Karpas-422 (cell line): Measurements from ENCODE around the gene PRCD. TPM values are rescaled to one million over a fixed set of nuclear protein-coding genes. Genes with fewer than 3 reads are reported as not detected.
"Not testable (repeated sequence)": the region's sequence is repeated elsewhere in the genome, so short reads cannot be mapped to it uniquely, and the experiment has no call there.

ENCODE experiments used
- DNase-seq: peaks from one replicate; pipeline ENCODE4 v3.0.0-alpha.2; 2015
- H2AFZ ChIP-seq: fragments of 200-600 bp; sonication (generic); 2 replicates; pipeline ENCODE4 v1.6.1; 2014; ENCODE audit warnings: antibody characterized with exemption, low read length, mixed read lengths
- H3K27ac ChIP-seq: fragments of 200-600 bp; sonication (generic); 2 replicates; pipeline ENCODE4 v1.5.1; 2014; ENCODE audit warnings: mild to moderate bottlenecking, low read length, moderate library complexity
- H3K27me3 ChIP-seq: fragments of 200-600 bp; sonication (generic); 2 replicates; pipeline ENCODE4 v1.6.1; 2014; ENCODE audit warnings: low read length, mixed read lengths
- H3K36me3 ChIP-seq: fragments of 200-600 bp; sonication (generic); 2 replicates; pipeline ENCODE4 v1.6.1; 2014; ENCODE audit warnings: low read length, mixed read lengths; ENCODE audit not compliant: insufficient read depth
- H3K4me1 ChIP-seq: fragments of 200-600 bp; sonication (generic); 2 replicates; pipeline ENCODE4 v1.6.1; 2014; ENCODE audit warnings: mild to moderate bottlenecking, low read length, mixed read lengths
- H3K4me2 ChIP-seq: fragments of 200-600 bp; sonication (generic); 2 replicates; pipeline ENCODE4 v1.6.1; 2014; ENCODE audit warnings: low read length, low read depth, mild to moderate bottlenecking; ENCODE audit not compliant: poor library complexity, severe bottlenecking
- H3K4me3 ChIP-seq: fragments of 200-600 bp; sonication (generic); 2 replicates; pipeline ENCODE4 v1.5.1; 2014; ENCODE audit warnings: mild to moderate bottlenecking, antibody characterized with exemption, low read length, mixed read lengths
- H3K79me2 ChIP-seq: fragments of 200-600 bp; sonication (generic); 2 replicates; pipeline ENCODE4 v1.6.1; 2014; ENCODE audit warnings: mild to moderate bottlenecking, low read length, mixed read lengths
- H3K9ac ChIP-seq: fragments of 200-600 bp; sonication (generic); 2 replicates; pipeline ENCODE4 v1.6.0; 2014; ENCODE audit warnings: low read length
- H3K9me2 ChIP-seq: fragments of 200-600 bp; sonication (generic), shearing (Covaris generic); replicated peaks from 2 replicates; pipeline ENCODE4 v1.6.0; 2014; ENCODE audit warnings: mild to moderate bottlenecking, low read length, moderate library complexity; ENCODE audit not compliant: insufficient read depth
- H3K9me3 ChIP-seq: fragments of 300-700, 200-600 bp; sonication (generic); 2 replicates; pipeline ENCODE4 v1.6.1; 2014; ENCODE audit warnings: low read length, mixed read lengths
- H4K20me1 ChIP-seq: fragments of 200-600 bp; sonication (generic); 2 replicates; pipeline ENCODE4 v1.6.1; 2014; ENCODE audit warnings: mild to moderate bottlenecking, antibody characterized with exemption, low read length, low read depth; ENCODE audit not compliant: insufficient read depth
- total RNA-seq: library from RNA; depleted of rRNA; stranded (reverse); fragments of >200 nt; shearing (Covaris generic); gene quantifications from 2 replicates; pipeline ENCODE4 v1.2.3, GENCODE V29; 2014; ENCODE audit warnings: low replicate concordance

The PRCD gene
- total RNA-seq, 1 experiment from 2014 or later, result 0.37 TPM

GRCh38 chr17:76564991-76565727 lies 25.3 kb downstream of the PRCD start:
- H4K20me1 ChIP-seq, result peaks cover 43% of the 10 kb centered on the region
- peaks cover 36% of the 10 kb centered on the region for H3K36me3 ChIP-seq
- H3K4me1 ChIP-seq, H3K27ac ChIP-seq, H3K4me3 ChIP-seq, H3K9me2 ChIP-seq, H2AFZ ChIP-seq, H3K9me3 ChIP-seq, H3K27me3 ChIP-seq, H3K4me2 ChIP-seq, H3K9ac ChIP-seq: not testable (repeated sequence)
- DNase-seq, result peak; percentile 63
- H3K79me2 ChIP-seq, result peaks cover 18% of the 10 kb centered on the region

- H3K9me3 ChIP-seq, result no peaks in the 10 kb centered on the region
- H2AFZ ChIP-seq, result no peak overlapping the region
- H3K27ac ChIP-seq, result no peak overlapping the region
- H3K4me3 ChIP-seq, result no peak overlapping the region
- no peak overlapping the region for H3K9ac ChIP-seq
- no peaks in the 10 kb centered on the region for H3K9me2 ChIP-seq
- DNase-seq, result no peak
- peaks cover 10% of the 10 kb centered on the region for H3K79me2 ChIP-seq
- H3K27me3 ChIP-seq, result no peaks in the 10 kb centered on the region
- H4K20me1 ChIP-seq, result peaks cover 35% of the 10 kb centered on the region
- H3K36me3 ChIP-seq, result peaks cover 28% of the 10 kb centered on the region
- H3K4me1 ChIP-seq, result no peaks in the 10 kb centered on the region
- no peak overlapping the region for H3K4me2 ChIP-seq
Measured at GRCh38 chr17:76565728-76566612, 26.1 kb downstream of the PRCD start.

- Histone ChIP-seq H3K27ac (no peak overlapping the region), H2AFZ (no peak overlapping the region), H3K36me3 (peaks cover 22% of the 10 kb centered on the region), H3K4me1 (no peaks in the 10 kb centered on the region), H3K9ac (no peak overlapping the region), H3K4me3 (no peak overlapping the region), H3K9me3 (no peaks in the 10 kb centered on the region), H4K20me1 (peaks cover 29% of the 10 kb centered on the region), H3K79me2 (peaks cover 4% of the 10 kb centered on the region; the same call in 1 of the 2 replicates), H3K9me2 (no peaks in the 10 kb centered on the region), H3K27me3 (no peaks in the 10 kb centered on the region), H3K4me2 (no peak overlapping the region)
- no peak for DNase-seq
Measured at GRCh38 chr17:76566613-76566943, 26.7 kb downstream of the PRCD start.

- no peak for DNase-seq
- no peak overlapping the region for H2AFZ ChIP-seq
Measured at GRCh38 chr17:76566988-76567431, 27.2 kb downstream of the PRCD start.

DNA sequence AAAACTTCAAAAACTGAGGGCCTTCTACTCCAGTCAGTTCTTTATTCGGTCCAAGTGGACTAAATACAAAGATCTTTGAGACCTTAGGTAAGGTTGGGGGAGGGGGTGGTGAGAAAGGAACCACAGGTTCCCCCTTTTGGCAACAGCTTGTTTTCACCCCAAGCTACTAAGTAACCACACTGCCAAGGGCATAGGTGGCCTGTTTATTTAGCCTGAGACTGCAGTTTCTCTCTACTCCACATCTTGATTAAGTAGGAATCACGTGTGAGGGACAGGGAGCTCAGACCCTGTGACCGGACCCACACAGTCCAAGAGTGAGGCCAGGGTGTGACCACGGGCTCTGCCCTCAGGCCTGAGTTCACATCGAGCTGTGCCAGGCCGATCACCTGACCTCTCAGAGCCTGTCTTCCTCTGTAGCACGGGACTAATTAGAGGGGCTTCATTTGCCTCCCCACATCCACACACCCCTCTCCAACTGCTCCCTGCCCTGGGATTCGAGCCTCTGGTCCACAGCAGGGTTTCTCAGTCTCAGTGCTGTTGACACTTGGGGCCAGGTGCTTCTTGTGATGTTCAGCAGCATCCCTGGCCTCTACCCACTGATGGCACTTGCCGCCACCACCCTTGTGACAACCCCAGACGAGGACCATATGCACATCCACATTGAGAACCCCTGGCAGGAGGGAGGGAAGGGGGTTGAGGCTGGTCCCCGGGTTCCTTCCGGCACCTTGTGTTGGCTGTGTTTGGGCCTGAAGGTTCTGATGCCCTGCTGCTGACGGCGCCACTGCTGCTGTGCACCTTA lies 28.0 kb downstream of the PRCD start:
- peak; percentile 72 for DNase-seq
- Histone ChIP-seq H3K79me2 (no peaks in the 10 kb centered on the region), H4K20me1 (peaks cover 24% of the 10 kb centered on the region), H3K9me3 (no peaks in the 10 kb centered on the region), H3K9me2 (no peaks in the 10 kb centered on the region), H3K4me3 (no peak overlapping the region), H3K4me2 (no peak overlapping the region), H2AFZ (no peak overlapping the region), H3K27me3 (no peaks in the 10 kb centered on the region), H3K9ac (no peak overlapping the region), H3K27ac (no peak overlapping the region), H3K4me1 (no peaks in the 10 kb centered on the region), H3K36me3 (peaks cover 13% of the 10 kb centered on the region; the same call in 1 of the 2 replicates)

More at GRCh38 chr17:76566988-76567431, 27.2 kb downstream of the PRCD start:
- Histone ChIP-seq H3K9me3 (no peaks in the 10 kb centered on the region), H3K9ac (no peak overlapping the region), H3K4me2 (no peak overlapping the region), H3K4me3 (no peak overlapping the region), H3K79me2 (peaks cover under 1% of the 10 kb centered on the region; the same call in 1 of the 2 replicates), H3K36me3 (peaks cover 18% of the 10 kb centered on the region), H3K9me2 (no peaks in the 10 kb centered on the region), H3K4me1 (no peaks in the 10 kb centered on the region), H3K27ac (no peak overlapping the region), H3K27me3 (no peaks in the 10 kb centered on the region), H4K20me1 (peaks cover 25% of the 10 kb centered on the region)

DNA sequence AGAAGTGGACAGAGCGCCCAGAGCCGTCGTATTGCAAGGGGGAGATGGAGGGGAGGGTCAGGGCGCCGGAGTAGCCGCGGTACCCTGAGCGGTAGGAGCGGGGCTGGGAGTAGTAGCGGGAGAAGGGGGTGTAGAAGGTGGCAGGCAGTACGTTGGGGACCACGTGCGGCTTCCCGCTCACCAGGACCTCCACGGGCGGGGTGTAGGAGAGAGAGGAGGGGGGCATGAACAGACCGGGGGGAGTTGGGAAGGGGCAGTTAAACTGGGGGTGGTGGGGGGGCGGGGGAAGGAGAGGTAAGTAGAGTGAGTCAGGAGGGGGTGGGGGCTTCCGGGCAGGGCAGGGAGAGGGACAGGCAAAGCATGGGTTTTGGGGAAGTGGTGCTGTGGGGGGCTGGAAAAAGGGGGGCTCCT lies 29.0 kb downstream of the PRCD start:
- H3K4me3 ChIP-seq, result no peak overlapping the region
- H3K4me2 ChIP-seq, result no peak overlapping the region
- no peaks in the 10 kb centered on the region for H3K4me1 ChIP-seq
- H3K9me3 ChIP-seq, result no peaks in the 10 kb centered on the region
- no peaks in the 10 kb centered on the region for H3K79me2 ChIP-seq
- no peak overlapping the region for H3K9ac ChIP-seq
- no peak overlapping the region for H2AFZ ChIP-seq
- no peaks in the 10 kb centered on the region for H3K27me3 ChIP-seq
- H4K20me1 ChIP-seq, result peaks cover 24% of the 10 kb centered on the region
- no peak for DNase-seq
- H3K9me2 ChIP-seq, result no peaks in the 10 kb centered on the region
- peaks cover 12% of the 10 kb centered on the region; the same call in 1 of the 2 replicates for H3K36me3 ChIP-seq
- H3K27ac ChIP-seq, result no peak overlapping the region

- DNase-seq, result no peak
- peaks cover 24% of the 10 kb centered on the region for H4K20me1 ChIP-seq
- H3K36me3 ChIP-seq, result peaks cover 12% of the 10 kb centered on the region; the same call in 1 of the 2 replicates
- H3K9me2 ChIP-seq, result no peaks in the 10 kb centered on the region
- H3K79me2 ChIP-seq, result no peaks in the 10 kb centered on the region
- H3K27me3 ChIP-seq, result no peaks in the 10 kb centered on the region
- H2AFZ ChIP-seq, result no peak overlapping the region
- H3K4me3 ChIP-seq, result no peak overlapping the region
- H3K9ac ChIP-seq, result no peak overlapping the region
- no peak overlapping the region for H3K27ac ChIP-seq
- no peaks in the 10 kb centered on the region for H3K9me3 ChIP-seq
- no peaks in the 10 kb centered on the region for H3K4me1 ChIP-seq
- H3K4me2 ChIP-seq, result no peak overlapping the region
Measured at GRCh38 chr17:76569607-76570279, 29.9 kb downstream of the PRCD start.
